Mammary epithelial cell (primary cell): Measurements from ENCODE around the gene GPR26.

Experiments
- EZH2 ChIP-seq: IDR thresholded peaks from 2 replicates; pipeline ENCODE4 v1.6.1; 2012; ENCODE audit warnings: low read length, inconsistent platforms, borderline replicate concordance
- TF ChIP-seq, protein P1 (sequence below), 2 donors: IDR thresholded peaks in 1 of 2; conservative IDR thresholded peaks in 1 of 2; 2 replicates each; pipeline ENCODE4 v1.5.1; 2011 to 2012; ENCODE audit warnings: inconsistent platforms in 2 of 2, low read length in 2 of 2, mild to moderate bottlenecking in 2 of 2, control low read depth in 1 of 2, low read depth in 1 of 2; ENCODE audit not compliant: insufficient read depth in 1 of 2; ENCODE audit errors: extremely low read depth in 1 of 2

DNA sequence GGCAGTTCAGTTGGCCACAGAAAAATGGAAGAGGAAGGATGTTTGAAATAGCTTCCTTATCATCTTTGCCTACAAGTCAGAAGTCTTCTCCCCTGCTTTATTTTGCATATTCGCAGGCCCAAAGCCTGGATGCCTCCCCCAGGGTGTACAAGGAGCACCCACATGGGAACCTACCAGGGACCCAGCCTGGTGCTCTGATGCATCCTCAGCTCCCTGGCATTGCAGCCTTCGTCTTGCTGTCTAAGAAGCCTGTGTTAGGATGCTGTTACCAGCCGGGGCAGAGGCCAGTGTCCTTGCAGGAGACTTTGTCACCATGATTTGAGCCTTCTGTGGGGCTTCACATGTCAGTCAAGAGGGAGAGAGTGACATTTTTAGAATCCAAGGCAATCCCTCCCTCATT, 27.0 kb upstream of the GPR26 start:
- TF ChIP-seq, protein P1, sequence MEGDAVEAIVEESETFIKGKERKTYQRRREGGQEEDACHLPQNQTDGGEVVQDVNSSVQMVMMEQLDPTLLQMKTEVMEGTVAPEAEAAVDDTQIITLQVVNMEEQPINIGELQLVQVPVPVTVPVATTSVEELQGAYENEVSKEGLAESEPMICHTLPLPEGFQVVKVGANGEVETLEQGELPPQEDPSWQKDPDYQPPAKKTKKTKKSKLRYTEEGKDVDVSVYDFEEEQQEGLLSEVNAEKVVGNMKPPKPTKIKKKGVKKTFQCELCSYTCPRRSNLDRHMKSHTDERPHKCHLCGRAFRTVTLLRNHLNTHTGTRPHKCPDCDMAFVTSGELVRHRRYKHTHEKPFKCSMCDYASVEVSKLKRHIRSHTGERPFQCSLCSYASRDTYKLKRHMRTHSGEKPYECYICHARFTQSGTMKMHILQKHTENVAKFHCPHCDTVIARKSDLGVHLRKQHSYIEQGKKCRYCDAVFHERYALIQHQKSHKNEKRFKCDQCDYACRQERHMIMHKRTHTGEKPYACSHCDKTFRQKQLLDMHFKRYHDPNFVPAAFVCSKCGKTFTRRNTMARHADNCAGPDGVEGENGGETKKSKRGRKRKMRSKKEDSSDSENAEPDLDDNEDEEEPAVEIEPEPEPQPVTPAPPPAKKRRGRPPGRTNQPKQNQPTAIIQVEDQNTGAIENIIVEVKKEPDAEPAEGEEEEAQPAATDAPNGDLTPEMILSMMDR (conservative IDR thresholded peaks at IDR 0.05 in 1 of 2, IDR thresholded peaks at IDR 0.05 in 1 of 2; ENCODE audit: extremely low read depth in 1 of 2, insufficient read depth in 1 of 2, low read depth in 1 of 2, low read length in 2 of 2): no peak
- TF ChIP-seq EZH2: no peak
